NCI-H146 treated with DMSO at 0.1 percent for 48 hours (cell line): ENCODE measurements around the gene GRM6.
A peak's percentile ranks its signal among the peaks of the same experiment; 100 is the strongest.

Experiments
- DNase-seq: peaks from one replicate; lab custom pipeline; 2025; ENCODE audit not compliant: unreplicated experiment; lab: John Stamatoyannopoulos, UW

The GRM6 gene

DNA sequence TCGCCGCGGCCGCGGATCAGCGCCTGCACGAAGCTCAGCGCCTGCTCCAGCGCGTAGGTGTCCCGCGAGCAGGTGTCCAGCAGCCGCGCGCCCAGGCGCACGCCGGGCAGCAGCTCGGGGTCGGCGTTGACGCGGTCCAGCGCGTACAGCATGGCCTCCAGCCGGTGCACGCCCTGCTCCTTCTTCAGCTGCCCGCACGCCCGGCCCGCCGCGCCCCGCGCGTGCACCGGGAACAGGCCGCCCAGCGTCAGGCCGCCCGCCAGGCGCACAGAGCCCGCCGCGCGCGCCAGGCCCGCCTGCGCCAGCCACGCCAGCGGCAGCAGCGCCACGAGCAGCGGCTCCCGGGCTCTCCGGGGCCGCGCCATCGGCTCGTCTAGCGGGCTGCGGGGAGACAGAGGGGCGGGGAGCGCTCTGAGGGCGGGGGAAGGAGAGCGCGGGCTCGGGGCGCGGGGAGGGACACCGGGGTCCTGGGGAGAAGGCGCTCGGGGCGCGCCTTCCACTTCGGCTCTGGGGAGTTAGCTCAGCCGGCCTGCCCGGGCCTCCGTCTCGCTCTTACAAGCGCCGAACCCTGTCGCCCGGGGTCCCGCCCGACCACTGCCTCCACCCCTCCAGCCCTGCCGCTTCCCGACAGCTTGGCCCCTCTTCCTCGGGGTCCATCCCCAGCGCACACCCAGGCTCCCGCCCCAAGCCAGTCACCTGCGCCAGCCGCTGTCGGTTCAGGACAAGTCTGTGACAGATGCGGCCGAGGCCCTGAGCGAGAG, at the start of gene GRM6:
TSS of gene GRM6 (minus strand) at position 741 of the 761 bp plus-strand sequence. CDS start at position 365, 376 bp downstream.
- DNase-seq, result no peak

GRCh38 chr5:179044765-179045164, 49.6 kb upstream of the GRM6 start:
- DNase-seq, result no peak

DNA sequence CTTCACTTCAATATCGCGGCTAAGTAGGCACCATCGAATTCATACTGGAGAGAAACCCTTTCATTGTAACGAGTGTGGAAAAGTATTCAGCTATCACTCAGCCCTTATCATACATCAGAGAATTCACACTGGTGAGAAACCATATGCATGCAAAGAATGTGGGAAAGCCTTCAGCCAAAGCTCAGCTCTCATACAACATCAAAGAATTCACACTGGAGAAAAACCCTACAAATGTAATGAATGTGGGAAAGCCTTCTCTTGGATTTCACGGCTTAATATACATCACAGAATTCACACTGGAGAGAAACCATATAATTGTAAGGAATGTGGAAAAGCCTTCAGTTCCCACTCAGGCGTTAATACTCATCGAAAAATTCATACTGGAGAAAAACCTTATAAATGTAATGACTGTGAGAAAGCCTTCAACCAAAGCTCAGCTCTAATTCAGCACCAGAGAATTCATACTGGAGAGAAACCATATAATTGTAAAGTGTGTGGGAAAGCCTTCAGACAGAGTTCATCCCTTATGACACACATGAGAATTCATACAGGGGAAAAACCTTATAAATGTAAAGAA, 38.0 kb upstream of the GRM6 start:
- no peak for DNase-seq

GRCh38 chr5:179023528-179024189, 28.5 kb upstream of the GRM6 start, which contains the start of gene ZNF879:
Gene ZNF879 (plus strand): TSS chr5:179023804. CDS start chr5:179025005, 1,201 bp downstream.
- DNase-seq, result peak; percentile 57

- no peak for DNase-seq
Observed at GRCh38 chr5:179008667-179009066, 13.5 kb upstream of the GRM6 start.

DNA sequence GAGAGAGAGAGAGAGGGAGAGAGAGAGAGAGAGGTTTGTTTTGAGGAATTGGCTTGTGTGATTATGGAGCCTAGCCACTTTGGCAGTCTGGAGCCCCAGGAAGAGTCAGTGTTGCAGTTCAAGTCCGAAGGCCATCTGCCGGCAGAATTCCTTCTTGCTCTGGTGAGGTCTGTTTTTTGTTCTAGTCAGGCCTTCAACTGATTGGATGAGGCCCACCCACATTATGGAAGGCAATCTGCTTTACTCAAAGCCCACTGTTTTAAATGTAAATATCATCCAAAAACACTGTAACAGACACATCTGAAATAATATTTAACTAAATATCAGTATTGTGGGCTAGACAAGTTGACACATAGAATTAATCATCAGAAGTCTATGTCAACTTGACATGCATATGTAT, 11.4 kb upstream of the GRM6 start:
- DNase-seq, result no peak

DNA sequence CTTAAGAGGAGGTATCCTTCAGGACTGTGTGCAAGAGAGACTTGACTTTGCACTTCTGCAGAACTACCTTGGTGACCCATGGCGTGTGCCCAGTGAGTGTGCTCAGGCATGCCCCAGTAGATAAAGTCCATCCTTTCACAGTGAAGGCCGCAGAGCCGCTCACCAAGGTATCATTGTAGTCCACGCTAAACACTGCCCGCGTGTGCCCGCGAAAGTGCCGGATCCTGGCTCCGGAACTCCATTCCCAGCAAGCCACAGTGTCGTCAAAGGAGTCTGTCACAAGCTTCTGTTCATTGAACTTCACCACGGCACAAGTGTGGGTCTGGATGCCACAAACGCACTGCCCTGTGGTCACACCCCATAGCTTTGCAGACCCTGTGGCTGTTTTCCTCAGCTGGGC, 3.3 kb upstream of the GRM6 start:
- DNase-seq, result no peak

GRCh38 chr5:178997191-178997590, 2.1 kb upstream of the GRM6 start:
- no peak for DNase-seq

- DNase-seq, result no peak
Observed at GRCh38 chr5:178996156-178996555, 1.0 kb upstream of the GRM6 start.

DNA sequence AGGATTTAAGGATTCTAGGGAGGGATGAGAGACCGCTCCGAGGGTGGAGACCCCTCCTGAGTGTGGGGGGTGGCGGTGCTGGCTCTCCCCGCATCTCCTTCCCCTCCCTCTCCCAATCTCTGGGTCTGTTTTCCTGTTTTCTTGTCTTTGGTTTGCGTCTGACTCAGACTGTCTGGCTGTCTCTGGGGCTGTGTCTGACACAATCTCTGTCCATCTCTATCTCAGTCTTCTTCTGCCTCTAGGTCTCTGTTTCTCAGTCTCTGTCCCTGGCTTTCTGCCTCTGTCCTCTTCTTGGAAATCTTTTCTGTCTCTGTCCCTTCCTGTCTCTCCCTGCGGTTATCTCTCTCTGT, 196 bp upstream of the GRM6 start:
- no peak for DNase-seq

DNA sequence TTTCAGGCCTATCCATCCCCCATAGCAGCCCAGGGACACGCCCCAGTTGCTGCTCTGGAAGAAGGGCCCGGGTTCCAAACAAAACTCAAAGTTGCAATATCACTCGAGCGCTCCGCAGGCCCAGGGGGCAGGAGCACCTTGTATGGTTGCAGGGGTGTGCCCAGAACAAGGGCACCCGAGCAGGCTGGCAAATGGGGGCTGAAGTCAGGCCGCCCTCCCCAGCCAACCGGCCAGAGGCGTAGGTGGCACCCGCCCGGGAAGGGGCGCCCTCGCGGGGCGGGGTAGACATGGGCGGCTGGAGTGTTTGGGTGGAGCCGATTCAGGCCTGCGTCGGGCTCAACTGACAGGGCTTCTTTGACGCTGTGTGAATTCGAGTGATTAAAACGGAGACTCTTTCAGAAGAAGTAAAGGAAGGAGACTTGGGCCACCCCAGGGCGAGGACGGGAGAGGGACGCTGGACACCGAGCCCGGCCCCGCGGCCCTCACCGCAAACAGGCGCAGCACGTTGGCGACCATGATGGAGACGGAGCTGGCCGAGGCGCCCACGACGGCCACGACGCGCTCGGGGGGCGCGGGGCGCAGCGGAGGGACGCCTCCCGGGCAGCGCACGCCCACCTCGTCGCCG, 1.1 kb downstream of the GRM6 start:
- DNase-seq, result no peak

- DNase-seq, result no peak
Observed at GRCh38 chr5:178993236-178993765, 1.8 kb downstream of the GRM6 start.

DNA sequence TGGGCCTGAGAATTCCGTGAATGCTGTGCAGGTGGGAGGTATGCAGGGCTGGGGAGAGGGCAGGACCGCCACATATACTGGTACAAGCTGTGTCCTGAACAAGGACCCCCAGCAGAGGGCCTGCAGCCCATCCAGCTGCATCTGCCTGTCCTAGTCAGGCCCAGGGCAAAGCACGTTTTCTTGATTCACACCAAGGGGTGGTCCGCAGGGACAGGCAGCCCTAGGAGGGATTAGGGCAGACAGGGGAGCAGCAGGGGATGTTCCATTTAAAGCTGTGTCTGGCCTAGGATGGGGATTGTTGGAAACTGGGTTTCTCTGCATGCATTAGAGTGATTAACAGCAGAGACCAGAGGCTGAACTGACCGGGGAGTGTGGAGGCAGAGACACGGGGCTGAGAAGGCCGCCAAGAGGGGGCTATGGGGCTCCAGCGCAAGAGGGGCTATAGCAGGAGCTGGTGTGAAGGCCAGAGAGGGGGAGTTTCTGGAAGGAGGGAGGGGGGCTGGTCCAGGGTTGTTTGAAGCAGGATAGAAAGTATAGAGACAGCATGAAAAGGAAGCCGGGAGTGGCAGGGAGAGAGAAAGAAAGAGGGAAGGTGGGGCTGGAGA, 2.7 kb downstream of the GRM6 start:
- DNase-seq, result no peak

- DNase-seq, result no peak
Observed at GRCh38 chr5:178991190-178992145, 3.7 kb downstream of the GRM6 start.

- no peak for DNase-seq
Observed at GRCh38 chr5:178990491-178990890, 4.6 kb downstream of the GRM6 start.

GRCh38 chr5:178989311-178989710, 5.8 kb downstream of the GRM6 start:
- no peak for DNase-seq

DNA sequence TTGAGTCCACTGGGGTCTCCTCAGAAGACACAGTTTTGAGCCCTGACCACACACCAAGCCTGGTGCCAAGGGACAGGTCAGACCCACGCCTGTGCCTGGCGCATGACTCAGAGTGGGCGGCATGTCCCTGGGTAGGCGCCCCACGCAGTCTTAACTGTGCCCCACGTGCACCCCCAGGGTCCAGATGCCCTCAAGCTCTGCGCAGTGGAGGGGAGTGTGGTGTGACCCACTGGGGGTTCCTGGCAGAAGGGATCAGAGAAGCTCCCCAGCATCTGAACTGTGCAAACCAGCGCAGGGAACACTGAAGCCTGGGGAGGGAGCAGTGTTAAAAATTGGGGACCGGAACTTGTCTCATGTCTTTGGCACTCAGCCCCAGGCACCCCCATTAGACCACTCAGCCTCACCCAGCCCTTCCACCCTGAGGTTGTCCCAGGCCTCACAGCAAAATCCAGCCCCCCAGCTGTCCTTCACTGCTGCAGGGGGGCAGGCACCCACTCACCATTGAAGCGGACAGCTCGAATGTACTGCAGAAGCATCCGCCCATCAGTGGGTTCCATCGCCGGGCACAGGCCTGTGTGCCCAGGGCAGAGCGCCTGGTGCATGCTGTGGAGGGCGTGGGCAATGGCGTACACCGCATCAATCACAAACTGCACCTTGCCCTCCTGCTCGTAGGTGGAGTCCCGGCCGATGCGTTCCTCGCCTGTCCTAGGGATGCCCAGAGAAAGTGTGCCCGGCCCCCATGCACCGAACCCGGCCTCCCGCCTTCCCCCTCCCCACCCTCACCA, 6.5 kb downstream of the GRM6 start:
- DNase-seq, result no peak

DNA sequence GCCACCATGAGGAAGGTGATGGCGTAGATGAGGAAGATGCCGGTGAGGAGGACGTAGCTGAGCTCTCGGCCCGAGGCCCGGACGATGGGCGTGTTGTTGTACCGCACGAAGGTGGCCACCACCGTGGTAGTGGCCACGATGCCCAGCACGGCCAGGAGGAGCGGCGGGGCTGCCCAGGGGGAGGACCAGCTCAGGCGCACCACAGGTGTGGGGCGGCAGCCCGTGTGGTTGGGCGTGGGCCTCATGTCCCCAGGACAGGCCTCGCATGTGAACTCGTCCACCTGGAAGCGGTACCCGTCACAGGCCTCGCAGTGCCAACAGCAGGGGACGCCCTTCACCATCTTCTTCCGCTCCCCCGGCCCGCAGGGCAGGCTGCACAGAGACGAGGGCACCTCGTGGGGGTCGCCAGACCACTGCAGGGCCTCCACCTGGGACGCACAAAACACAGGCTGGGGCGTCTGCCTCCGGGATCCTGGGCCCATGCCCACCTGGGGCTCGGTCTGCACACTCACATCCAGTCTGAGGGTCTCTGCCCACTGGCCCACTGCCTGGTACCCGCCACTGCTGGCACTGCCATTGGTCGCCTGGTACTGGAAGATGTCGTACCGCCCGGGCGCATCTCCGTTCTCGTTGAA, 8.7 kb downstream of the GRM6 start:
- DNase-seq, result no peak
